Left lung (tissue), 10 donors: Measurements from ENCODE around the gene ZDHHC7. TPM values are rescaled to one million over a fixed set of nuclear protein-coding genes. Genes with fewer than 3 reads are reported as not detected.

ENCODE experiments used
- ATAC-seq: fragments of 200-7000 bp; cut with Tn5 transposase; one replicate; pipeline ENCODE4 v1.9.1; 2020; ENCODE audit warnings: moderate library complexity
- DNase-seq, 4 donors: peaks; one replicate each; pipeline ENCODE4 v3.0.0-alpha.2; 2013 to 2020
- H3K27ac ChIP-seq, 2 donors: fragments of 200-600 bp; sonication (generic) in 1 of 2; one replicate each; pipeline versions ENCODE4 v1.5.0 to v1.8.0; 2020 to 2021
- H3K27me3 ChIP-seq, 2 donors: fragments of 200-600 bp; sonication (generic) in 1 of 2; one replicate each; pipeline versions ENCODE4 v1.5.0 to v1.8.0; 2020 to 2021
- H3K36me3 ChIP-seq, 2 donors: fragments of 200-600 bp; sonication (generic) in 1 of 2; one replicate each; pipeline versions ENCODE4 v1.5.0 to v1.8.0; 2020 to 2021
- H3K4me1 ChIP-seq, 2 donors: fragments of 200-600 bp; one replicate each; pipeline ENCODE4 v1.8.0; 2021
- H3K4me3 ChIP-seq, 2 donors: fragments of 200-600 bp; sonication (generic) in 1 of 2; one replicate each; pipeline versions ENCODE4 v1.5.0 to v1.8.0; 2020 to 2021; ENCODE audit warnings: mild to moderate bottlenecking in 1 of 2
- H3K9me3 ChIP-seq, 2 donors: fragments of 200-600 bp; sonication (generic) in 1 of 2; one replicate each; pipeline versions ENCODE4 v1.5.0 to v1.8.0; 2020 to 2021
- CTCF ChIP-seq, 2 donors: fragments of 200-600 bp; sonication (generic) in 1 of 2; IDR thresholded peaks; one replicate each; pipeline versions ENCODE4 v1.5.0 to v1.8.0; 2021; ENCODE audit warnings: antibody characterized with exemption in 2 of 2
- intact Hi-C, 2 donors: fragments of 100-400 bp; cut with DNase I; formaldehyde crosslinking; loops; one replicate each; pipeline versions ENCODE4 v1.11.2 to v1.14.2; 2022
- polyA plus RNA-seq, 6 donors: library from polyadenylated mRNA; unstranded; fragments of 120-200 nt; gene quantifications; one replicate each; pipeline ENCODE4 v1.2.1, GENCODE V29; 2013; ENCODE audit not compliant: insufficient read length in 6 of 6
- total RNA-seq, 2 donors: library from RNA; stranded (reverse); fragmentation: NEBNext Ultra II Directional; extraction: Animal tissue kit (Norgen Biotek cat#: 25700); gene quantifications; one replicate each; pipeline ENCODE4 v1.2.1, GENCODE V29; 2021
- donor health status: DM: no; HTN: yes; CAD: no.
- donor health status: DM: no; HTN: no; CAD: no.

Gene ZDHHC7
- total and polyA plus RNA-seq, 8 donors = 52.5 to 82.3 (median 59.7) TPM

- intact Hi-C loops = no loop called here
- no peaks in the 10 kb centered on the region for H3K9me3 ChIP-seq
- no peak overlapping the region for H3K4me3 ChIP-seq
- DNase-seq (no peak), ATAC-seq (no peak)
- no peak overlapping the region for H3K27ac ChIP-seq
- H3K27me3 ChIP-seq = no peaks in the 10 kb centered on the region
- peaks cover 0 to 19% of the 10 kb centered on the region in 2 donors for H3K36me3 ChIP-seq
- peaks cover 3 to 28% of the 10 kb centered on the region in 2 donors for H3K4me1 ChIP-seq
- no peak for TF ChIP-seq CTCF (IDR thresholded peaks at IDR 0.05)
Observed at GRCh38 chr16:85042606-85043005, 31.3 kb upstream of the ZDHHC7 start.

GRCh38 chr16:85042167-85042526 lies 30.8 kb upstream of the ZDHHC7 start:
- Histone ChIP-seq H3K4me3 (no peak overlapping the region), H3K27ac (no peak overlapping the region), H3K4me1 (peaks cover 3 to 28% of the 10 kb centered on the region in 2 donors), H3K27me3 (no peaks in the 10 kb centered on the region), H3K36me3 (peaks cover 0 to 22% of the 10 kb centered on the region in 2 donors), H3K9me3 (no peaks in the 10 kb centered on the region)
- intact Hi-C loops = no loop called here
- ATAC-seq = no peak
- no peak for TF ChIP-seq CTCF (IDR thresholded peaks at IDR 0.05)
- no peak for DNase-seq

DNA sequence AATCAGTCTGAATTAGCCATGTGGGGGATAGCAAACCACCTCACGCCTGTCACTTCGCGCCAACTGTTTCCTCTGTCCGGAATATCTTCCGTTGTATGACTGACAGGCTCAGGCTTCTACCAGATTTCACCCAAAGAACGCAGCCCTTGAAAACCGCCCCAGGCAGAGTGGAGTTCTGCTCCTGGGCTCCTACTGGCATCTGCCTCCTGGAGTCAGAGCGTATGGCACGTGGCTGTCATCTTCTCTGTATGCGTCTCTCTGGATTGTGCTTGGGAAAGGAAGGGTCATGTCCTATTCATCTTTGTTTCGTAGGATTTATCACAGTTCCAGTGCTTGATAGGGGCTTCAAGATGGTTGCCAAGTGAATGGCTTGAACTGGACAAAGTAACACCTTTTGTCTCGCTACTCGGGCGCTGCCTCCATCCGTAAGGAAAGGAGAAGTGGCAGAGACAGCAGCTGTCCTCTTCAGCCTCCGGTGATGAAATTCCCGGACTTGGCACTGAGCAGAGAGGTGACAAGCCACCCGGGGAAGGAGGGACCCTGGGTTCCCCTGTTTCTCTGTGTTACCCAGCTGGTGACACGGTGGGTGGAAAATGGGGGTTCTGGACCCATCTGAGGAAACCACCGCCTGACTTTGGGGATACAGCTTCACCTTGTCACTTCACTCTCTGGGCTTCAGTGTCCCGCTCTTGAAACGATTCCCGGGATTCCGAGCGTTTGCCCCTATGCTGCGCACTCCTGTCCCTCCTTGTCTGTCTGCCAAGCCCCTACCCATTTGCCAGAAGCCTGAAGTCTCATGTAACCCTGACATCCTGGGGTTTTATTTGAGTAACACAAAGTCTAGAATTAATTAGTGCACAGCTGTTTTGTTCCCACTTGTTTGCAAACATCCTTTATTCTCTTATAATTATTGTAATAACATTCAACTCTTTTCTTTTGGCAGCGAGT lies 30.2 kb upstream of the ZDHHC7 start:
- Histone ChIP-seq H3K27ac (no peak overlapping the region), H3K4me1 (peaks cover 0 to 28% of the 10 kb centered on the region in 2 donors), H3K9me3 (no peaks in the 10 kb centered on the region), H3K27me3 (no peaks in the 10 kb centered on the region), H3K36me3 (peaks cover 0 to 23% of the 10 kb centered on the region in 2 donors), H3K4me3 (no peak overlapping the region)
- no peak for TF ChIP-seq CTCF (IDR thresholded peaks at IDR 0.05)
- intact Hi-C loops = no loop called here
- no peak for DNase-seq
- no peak for ATAC-seq

GRCh38 chr16:85040685-85041084 lies 29.4 kb upstream of the ZDHHC7 start:
- intact Hi-C loops = no loop called here
- ATAC-seq = no peak
- no peak for TF ChIP-seq CTCF (IDR thresholded peaks at IDR 0.05)

GRCh38 chr16:85037721-85038120 lies 26.4 kb upstream of the ZDHHC7 start:
- Histone ChIP-seq H3K27me3 (no peaks in the 10 kb centered on the region), H3K4me1 (peaks cover 0 to 27% of the 10 kb centered on the region in 2 donors), H3K9me3 (no peaks in the 10 kb centered on the region), H3K27ac (no peak overlapping the region), H3K36me3 (peaks cover 0 to 21% of the 10 kb centered on the region in 2 donors), H3K4me3 (no peak overlapping the region)
- TF ChIP-seq CTCF (IDR thresholded peaks at IDR 0.05) = no peak
- ATAC-seq = no peak
- intact Hi-C loops = no loop called here
- no peak for DNase-seq

More at GRCh38 chr16:85040685-85041084, 29.4 kb upstream of the ZDHHC7 start:
- Histone ChIP-seq H3K36me3 (peaks cover 0 to 19% of the 10 kb centered on the region in 2 donors), H3K4me3 (no peak overlapping the region), H3K9me3 (no peaks in the 10 kb centered on the region), H3K4me1 (peaks cover 0 to 27% of the 10 kb centered on the region in 2 donors), H3K27ac (no peak overlapping the region), H3K27me3 (no peaks in the 10 kb centered on the region)
- DNase-seq = no peak
